Measurements from ENCODE around the gene ATP8A2.
"Not testable (repeated sequence)": the region's sequence is repeated elsewhere in the genome, so short reads cannot be mapped to it uniquely, and the experiment has no call there.

The ATP8A2 gene

GRCh38 chr13:25371875-25372283 is at the start of gene ATP8A2:
ATP8A2 (plus strand) TSS chr13:25371974; CDS start chr13:25372213, 239 bp downstream.
- no peak for DNase-seq (ENCODE audit: low read depth, low spot score)

GRCh38 chr13:25324100-25324499 is 47.7 kb upstream of the ATP8A2 start:
- no peak for DNase-seq (ENCODE audit: low read depth, low spot score)

GRCh38 chr13:25329706-25330105 is 42.1 kb upstream of the ATP8A2 start:
- no peak for DNase-seq (ENCODE audit: low read depth, low spot score)

- DNase-seq (ENCODE audit: low read depth, low spot score): no peak
Measured at GRCh38 chr13:25330541-25330940, 41.2 kb upstream of the ATP8A2 start.

GRCh38 chr13:25335856-25336255 is 35.9 kb upstream of the ATP8A2 start:
- no peak for DNase-seq (ENCODE audit: low read depth, low spot score)

- no peak for DNase-seq (ENCODE audit: low read depth, low spot score)
Measured at GRCh38 chr13:25345576-25345975, 26.2 kb upstream of the ATP8A2 start.

- no peak for DNase-seq (ENCODE audit: low read depth, low spot score)
Measured at GRCh38 chr13:25347151-25347550, 24.6 kb upstream of the ATP8A2 start.

GRCh38 chr13:25351404-25351803 is 20.4 kb upstream of the ATP8A2 start:
- no peak for DNase-seq (ENCODE audit: low read depth, low spot score)

GRCh38 chr13:25352230-25352629 is 19.5 kb upstream of the ATP8A2 start:
- DNase-seq (ENCODE audit: low read depth, low spot score): no peak

- no peak for DNase-seq (ENCODE audit: low read depth, low spot score)
Measured at GRCh38 chr13:25352806-25353205, 19.0 kb upstream of the ATP8A2 start.

GRCh38 chr13:25353344-25353743 is 18.4 kb upstream of the ATP8A2 start:
- DNase-seq (ENCODE audit: low read depth, low spot score): no peak

- DNase-seq (ENCODE audit: low read depth, low spot score): no peak
Measured at GRCh38 chr13:25354377-25354776, 17.4 kb upstream of the ATP8A2 start.

GRCh38 chr13:25360443-25360842 is 11.3 kb upstream of the ATP8A2 start:
- DNase-seq (ENCODE audit: low read depth, low spot score): not testable (repeated sequence)

- DNase-seq (ENCODE audit: low read depth, low spot score): no peak
Measured at GRCh38 chr13:25365720-25366235, 6.0 kb upstream of the ATP8A2 start.

- no peak for DNase-seq (ENCODE audit: low read depth, low spot score)
Measured at GRCh38 chr13:25371158-25371874, 458 bp upstream of the ATP8A2 start.

GRCh38 chr13:25372284-25373081 is 709 bp downstream of the ATP8A2 start:
- no peak for DNase-seq (ENCODE audit: low read depth, low spot score)

GRCh38 chr13:25375727-25376358 is 4.1 kb downstream of the ATP8A2 start:
- DNase-seq (ENCODE audit: low read depth, low spot score): peak; percentile 6

GRCh38 chr13:25377244-25377962 is 5.6 kb downstream of the ATP8A2 start:
- no peak for DNase-seq (ENCODE audit: low read depth, low spot score)

GRCh38 chr13:25378528-25378927 is 6.8 kb downstream of the ATP8A2 start:
- no peak for DNase-seq (ENCODE audit: low read depth, low spot score)

GRCh38 chr13:25379011-25379410 is 7.2 kb downstream of the ATP8A2 start:
- DNase-seq (ENCODE audit: low read depth, low spot score): no peak

GRCh38 chr13:25380082-25380481 is 8.3 kb downstream of the ATP8A2 start:
- DNase-seq (ENCODE audit: low read depth, low spot score): no peak

All from smooth muscle cell of the brain vasculature (primary cell).